GM19395 (cell line): ENCODE data around the gene CYTH3.
"Not testable (repeated sequence)": the region's sequence is repeated elsewhere in the genome, so short reads cannot be mapped to it uniquely, and the experiment has no call there.

Experiments used
- ATAC-seq: cut with Tn5 transposase; IDR thresholded peaks from one replicate; pipeline ENCODE4 v1.9.1; 2021; ENCODE audit warnings: mild to moderate bottlenecking, moderate library complexity; ENCODE audit not compliant: unreplicated experiment

The CYTH3 gene

GRCh38 chr7:6154542-6155404, 117.7 kb downstream of the CYTH3 start:
- no peak for ATAC-seq

- no peak for ATAC-seq
Measured at GRCh38 chr7:6153646-6154541, 118.5 kb downstream of the CYTH3 start.

- no peak for ATAC-seq
Measured at GRCh38 chr7:6151994-6152735, 120.3 kb downstream of the CYTH3 start.

GRCh38 chr7:6151527-6151926, 120.9 kb downstream of the CYTH3 start:
- not testable (repeated sequence) for ATAC-seq

DNA sequence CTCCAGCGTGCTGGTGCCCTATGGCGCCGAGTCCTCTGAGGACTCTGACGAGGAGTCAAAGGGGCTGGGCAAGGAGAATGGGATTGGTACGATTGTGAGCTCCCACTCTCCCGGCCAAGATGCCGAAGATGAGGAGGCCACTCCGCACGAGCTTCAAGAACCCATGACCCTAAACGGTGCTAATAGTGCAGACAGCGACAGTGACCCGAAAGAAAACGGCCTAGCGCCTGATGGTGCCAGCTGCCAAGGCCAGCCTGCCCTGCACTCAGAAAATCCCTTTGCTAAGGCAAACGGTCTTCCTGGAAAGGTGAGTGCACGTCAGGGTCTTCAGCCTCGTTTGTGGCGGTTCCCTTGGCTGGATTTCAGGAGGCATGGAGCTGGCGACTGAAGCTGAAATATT, 122.4 kb downstream of the CYTH3 start:
- no peak for ATAC-seq

DNA sequence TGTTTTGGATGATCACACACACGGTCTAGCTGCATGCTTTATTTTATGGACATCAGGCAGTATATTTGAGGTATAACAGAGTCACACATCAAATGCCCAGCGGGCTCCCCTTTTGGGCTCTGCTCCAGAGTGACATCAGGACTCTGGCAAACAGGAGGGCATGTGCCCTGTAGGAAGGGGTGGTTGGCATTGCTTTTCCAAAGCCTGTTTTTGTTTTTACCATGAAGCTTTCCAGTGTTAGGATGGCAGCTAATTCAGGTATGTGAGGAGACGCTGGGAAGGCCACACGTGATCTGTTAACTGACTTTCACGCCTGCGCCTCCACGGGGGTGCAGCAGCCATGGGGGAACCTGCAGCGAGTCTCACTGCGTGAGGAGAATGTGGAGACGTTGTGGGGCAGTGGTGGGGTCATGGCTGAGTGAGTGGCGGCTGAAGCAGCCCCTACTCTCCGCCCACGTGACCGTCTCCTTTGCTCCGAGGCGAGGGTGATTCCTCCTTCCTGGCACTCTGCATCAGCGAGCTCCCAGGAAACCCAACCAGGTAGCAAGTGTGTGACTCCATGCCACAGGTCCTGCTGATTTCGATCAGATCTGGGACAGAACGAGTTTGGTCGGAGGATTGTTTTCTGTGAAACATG, 123.6 kb downstream of the CYTH3 start:
- no peak for ATAC-seq

DNA sequence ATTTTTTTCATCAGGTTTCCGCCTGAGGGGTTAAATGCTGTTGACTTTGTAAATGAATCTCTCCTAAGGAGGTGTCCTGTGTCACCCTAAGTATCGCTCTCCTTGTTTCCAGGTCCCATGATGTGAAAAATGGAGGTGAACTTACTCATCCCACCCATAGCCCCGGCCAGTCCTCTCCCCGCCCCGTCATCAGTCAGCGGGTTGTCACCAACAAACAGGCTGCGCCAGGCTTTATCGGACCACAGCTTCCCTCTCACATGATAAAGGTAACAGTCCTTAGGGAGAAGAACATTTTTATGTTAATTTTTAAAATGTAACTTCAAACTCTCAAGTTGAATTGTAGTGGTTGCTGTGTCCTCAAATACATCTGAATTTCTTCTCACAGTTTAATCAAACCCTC, 124.8 kb downstream of the CYTH3 start:
- ATAC-seq: no peak

GRCh38 chr7:6146666-6147065, 125.8 kb downstream of the CYTH3 start:
- no peak for ATAC-seq

- ATAC-seq: no peak
Measured at GRCh38 chr7:6143997-6144396, 128.4 kb downstream of the CYTH3 start.

DNA sequence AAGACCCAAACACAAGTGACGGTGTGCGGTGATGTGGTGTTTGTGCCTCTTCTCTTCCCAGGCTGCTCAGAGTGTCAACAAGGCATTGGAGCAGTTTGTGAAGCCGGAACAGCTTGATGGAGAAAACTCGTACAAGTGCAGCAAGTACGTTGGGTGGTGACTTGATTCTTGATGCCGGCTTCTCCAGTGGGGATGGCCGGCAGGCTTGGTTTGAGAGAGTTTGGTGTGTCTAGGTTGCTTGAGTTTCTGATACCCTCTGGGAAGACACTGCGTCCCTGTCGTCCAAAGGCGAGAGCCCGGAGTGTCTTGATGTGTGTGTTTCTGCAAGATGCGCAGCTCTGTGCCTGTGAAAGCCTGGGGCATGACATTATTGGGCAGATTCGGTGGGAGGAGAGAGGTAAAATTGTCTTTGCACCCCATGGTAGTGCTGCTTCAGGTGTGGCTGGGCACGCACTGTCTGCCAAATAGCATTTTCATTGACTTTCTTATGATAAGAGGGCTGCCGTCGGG, 129.5 kb downstream of the CYTH3 start:
- no peak for ATAC-seq

- no peak for ATAC-seq
Measured at GRCh38 chr7:6139189-6139996, 133.0 kb downstream of the CYTH3 start.

GRCh38 chr7:6136475-6136874, 135.9 kb downstream of the CYTH3 start:
- ATAC-seq: no peak

GRCh38 chr7:6133249-6133648, 139.2 kb downstream of the CYTH3 start:
- no peak for ATAC-seq

DNA sequence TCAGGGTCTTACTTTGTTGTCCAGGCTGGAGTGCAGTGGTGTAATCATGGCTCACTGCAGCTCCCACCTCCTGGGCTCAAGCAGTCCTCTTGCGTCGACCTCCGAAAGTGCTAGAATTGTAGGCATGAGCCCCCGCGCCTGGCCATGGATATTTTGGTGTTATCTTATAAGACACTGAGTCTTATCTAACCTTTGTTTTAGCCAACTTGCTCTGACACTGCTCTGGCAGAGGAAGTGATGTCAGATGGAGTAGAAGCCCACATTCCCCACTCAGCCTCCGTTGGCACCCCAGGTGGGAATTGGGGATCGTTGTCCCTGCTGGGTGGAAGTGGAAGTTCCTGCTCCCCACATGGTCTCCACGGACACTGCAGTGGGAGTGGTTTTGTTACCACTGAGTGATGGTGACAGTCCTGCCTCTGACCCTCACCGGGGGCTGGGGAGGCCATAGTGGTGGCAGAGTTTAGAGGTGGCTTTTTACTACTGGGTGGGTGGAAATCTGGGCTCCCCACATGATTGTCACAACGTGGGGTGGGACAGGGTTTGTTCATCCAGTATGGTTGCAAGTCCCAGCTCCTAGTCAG, 142.3 kb downstream of the CYTH3 start:
- no peak for ATAC-seq

- ATAC-seq: no peak
Measured at GRCh38 chr7:6128205-6128604, 144.2 kb downstream of the CYTH3 start.

GRCh38 chr7:6127110-6127490, 145.3 kb downstream of the CYTH3 start:
- ATAC-seq: no peak

DNA sequence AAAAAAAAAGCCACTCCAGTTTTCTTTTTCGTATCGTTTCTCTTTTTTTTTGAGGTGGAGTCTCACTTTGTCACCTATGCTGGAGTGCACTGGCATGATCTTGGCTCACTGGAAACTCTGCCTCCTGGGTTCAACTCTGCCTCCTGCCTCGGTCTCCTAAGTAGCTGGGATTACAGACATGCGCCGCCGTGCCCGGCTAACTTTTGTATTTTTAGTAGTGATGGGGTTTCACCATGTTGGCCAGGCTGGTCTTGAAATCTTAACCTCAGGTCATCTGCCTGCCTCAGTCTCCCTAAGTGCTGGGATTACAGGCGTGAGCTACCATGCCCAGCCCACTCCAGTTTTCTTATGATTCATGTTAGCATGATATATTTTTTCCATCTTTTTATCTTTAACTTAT, 148.6 kb downstream of the CYTH3 start:
- ATAC-seq: no peak

DNA sequence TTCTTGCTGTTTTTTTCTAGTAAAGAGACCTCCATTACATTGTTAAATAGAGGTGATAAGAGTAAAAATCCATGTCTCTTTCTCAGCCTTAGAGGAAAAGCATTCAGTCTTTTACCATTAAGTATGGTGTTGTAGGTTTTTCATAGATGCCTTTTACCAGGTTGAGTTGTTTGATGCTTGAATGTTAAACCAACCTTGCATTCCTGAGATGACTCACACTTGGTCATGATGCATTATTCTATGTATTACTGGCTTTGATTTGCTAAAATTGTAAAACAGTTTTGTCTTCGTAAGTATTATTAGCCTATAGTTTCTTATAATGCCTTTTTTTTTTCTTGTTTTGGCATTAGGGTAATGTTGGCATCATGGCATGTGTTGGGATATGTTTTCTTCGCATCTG, 151.3 kb downstream of the CYTH3 start:
- ATAC-seq: no peak

GRCh38 chr7:6117533-6117932, 154.9 kb downstream of the CYTH3 start:
- ATAC-seq: no peak
